BLaER1 treated with 17β-estradiol and CSF1 and Interleukin-3, amounts not matched to agents 10 nM and 100 nM (cell line): ENCODE data around the gene MZB1.

Source experiments
- H3K27ac ChIP-seq, 11 experiments: shearing (Covaris generic); formaldehyde crosslinking; 2 replicates each; pipeline ENCODE4 v1.8.1; 2022
- H3K27me3 ChIP-seq, 11 experiments: shearing (Covaris generic); formaldehyde crosslinking; 2 replicates each; pipeline ENCODE4 v1.8.1; 2022
- H3K36me3 ChIP-seq, 11 experiments: shearing (Covaris generic); formaldehyde crosslinking; 2 replicates each; pipeline ENCODE4 v1.8.1; 2022
- H3K4me1 ChIP-seq, 10 experiments: shearing (Covaris generic); formaldehyde crosslinking; 2 replicates each; pipeline ENCODE4 v1.8.1; 2022
- H3K4me2 ChIP-seq, 11 experiments: shearing (Covaris generic); formaldehyde crosslinking; 2 replicates each; pipeline ENCODE4 v1.8.1; 2022
- H3K4me3 ChIP-seq, 10 experiments: shearing (Covaris generic); formaldehyde crosslinking; 2 replicates each; pipeline ENCODE4 v1.8.1; 2022
- H3K9ac ChIP-seq, 11 experiments: shearing (Covaris generic); formaldehyde crosslinking; 2 replicates each; pipeline ENCODE4 v1.8.1; 2022
- H3K9me3 ChIP-seq, 11 experiments: shearing (Covaris generic); formaldehyde crosslinking; replicated peaks in 1 of 11; 2 replicates each; pipeline ENCODE4 v1.8.1; 2022
- H4K20me1 ChIP-seq, 11 experiments: shearing (Covaris generic); formaldehyde crosslinking; 2 replicates each; pipeline ENCODE4 v1.8.1; 2022
- Cebpa-rat ChIP-seq, 11 experiments: shearing (Covaris generic); IDR thresholded peaks; 2 replicates each; pipeline ENCODE4 v1.8.1; 2022

Gene MZB1

GRCh38 chr5:139389701-139390638 lies at the start of gene MZB1:
Gene MZB1, minus strand, starts transcription at chr5:139389913. Its CDS starts 57 bp downstream, at chr5:139389856.
- peaks cover 0 to 8% (median 8%) of the 10 kb centered on the region in 11 experiments; a peak in 18 of 22 replicates for H4K20me1 ChIP-seq
- H3K4me1 ChIP-seq: peaks cover 59 to 87% (median 76%) of the 10 kb centered on the region in 10 experiments
- H3K9me3 ChIP-seq: no peaks in the 10 kb centered on the region
- H3K4me2 ChIP-seq: peak within 1 kb of the TSS; percentile 90 to 99 (median 97)
- peak within 1 kb of the TSS; percentile 65 to 98 (median 95); a peak in 21 of 22 replicates for H3K9ac ChIP-seq
- H3K36me3 ChIP-seq: peaks cover 0 to 16% (median 5%) of the 10 kb centered on the region in 11 experiments; a peak in 10 of 22 replicates
- no peak for TF ChIP-seq Cebpa-rat (IDR thresholded peaks at IDR 0.05)
- H3K4me3 ChIP-seq: peak within 1 kb of the TSS; percentile 30 to 86 (median 76)
- H3K27me3 ChIP-seq: no peaks in the 10 kb centered on the region
- H3K27ac ChIP-seq: peak within 1 kb of the TSS; percentile 44 to 100 (median 99); a peak in 21 of 22 replicates

GRCh38 chr5:139439013-139439903 lies 49.5 kb upstream of the MZB1 start, which contains the start of gene DNAJC18:
Gene DNAJC18, minus strand, starts transcription at chr5:139439525. Its CDS starts 80 bp downstream, at chr5:139439445.
- H3K4me3 ChIP-seq: peak within 1 kb of the TSS; percentile 71 to 90 (median 80)
- peak within 1 kb of the TSS; percentile 83 to 96 (median 91) for H3K27ac ChIP-seq
- H3K36me3 ChIP-seq: peaks cover 6 to 27% (median 13%) of the 10 kb centered on the region in 11 experiments; a peak in 9 of 22 replicates
- no peaks in the 10 kb centered on the region for H4K20me1 ChIP-seq
- peak within 1 kb of the TSS; percentile 73 to 94 (median 80) for H3K4me2 ChIP-seq
- peaks cover 28 to 44% (median 35%) of the 10 kb centered on the region in 10 experiments for H3K4me1 ChIP-seq
- no peaks in the 10 kb centered on the region for H3K9me3 ChIP-seq
- H3K9ac ChIP-seq: peak within 1 kb of the TSS; percentile 82 to 94 (median 90)
- H3K27me3 ChIP-seq: no peaks in the 10 kb centered on the region
- no peak for TF ChIP-seq Cebpa-rat (IDR thresholded peaks at IDR 0.05)

- H3K9ac ChIP-seq: peak overlapping the region; percentile 24 to 94 (median 90); a peak in 14 of 22 replicates
- H3K4me1 ChIP-seq: peaks cover 22 to 38% (median 29%) of the 10 kb centered on the region in 10 experiments
- no peaks in the 10 kb centered on the region for H3K27me3 ChIP-seq
- TF ChIP-seq Cebpa-rat (IDR thresholded peaks at IDR 0.05): no peak
- H3K4me2 ChIP-seq: peak overlapping the region; percentile 73 to 94 (median 80)
- H3K27ac ChIP-seq: 0 out of 22 replicates have a peak overlapping the region, but pooled peaks of 2 of the 11 experiments have one; percentile 87 to 94
- H4K20me1 ChIP-seq: no peaks in the 10 kb centered on the region
- H3K36me3 ChIP-seq: peaks cover 6 to 31% (median 18%) of the 10 kb centered on the region in 11 experiments; a peak in 12 of 22 replicates
- H3K9me3 ChIP-seq: no peaks in the 10 kb centered on the region
- peak overlapping the region; percentile 71 to 90 (median 80) for H3K4me3 ChIP-seq
These were observed 48.9 kb upstream of the MZB1 start for GRCh38 chr5:139438707-139439012.

GRCh38 chr5:139435676-139436075 lies 46.0 kb upstream of the MZB1 start:
- no peak for TF ChIP-seq Cebpa-rat (IDR thresholded peaks at IDR 0.05)

GRCh38 chr5:139431706-139432105 lies 42.0 kb upstream of the MZB1 start:
- H3K36me3 ChIP-seq: peaks cover 13 to 55% (median 35%) of the 10 kb centered on the region in 11 experiments; a peak in 20 of 22 replicates
- no peak overlapping the region for H3K4me3 ChIP-seq
- H3K27me3 ChIP-seq: no peaks in the 10 kb centered on the region
- no peaks in the 10 kb centered on the region for H4K20me1 ChIP-seq
- no peak overlapping the region for H3K9ac ChIP-seq
- H3K27ac ChIP-seq: no peak overlapping the region
- H3K9me3 ChIP-seq: no peaks in the 10 kb centered on the region
- H3K4me2 ChIP-seq: no peak overlapping the region
- TF ChIP-seq Cebpa-rat (IDR thresholded peaks at IDR 0.05): no peak
- no peaks in the 10 kb centered on the region for H3K4me1 ChIP-seq

More at GRCh38 chr5:139435676-139436075, 46.0 kb upstream of the MZB1 start:
- H3K36me3 ChIP-seq: peaks cover 6 to 42% (median 21%) of the 10 kb centered on the region in 11 experiments; a peak in 12 of 22 replicates
- H3K4me2 ChIP-seq: no peak overlapping the region
- H3K9ac ChIP-seq: no peak overlapping the region
- no peaks in the 10 kb centered on the region for H3K9me3 ChIP-seq
- H3K4me3 ChIP-seq: no peak overlapping the region
- no peak overlapping the region for H3K27ac ChIP-seq
- no peaks in the 10 kb centered on the region for H4K20me1 ChIP-seq
- peaks cover 12 to 20% (median 14%) of the 10 kb centered on the region in 10 experiments for H3K4me1 ChIP-seq
- no peaks in the 10 kb centered on the region for H3K27me3 ChIP-seq

GRCh38 chr5:139430015-139430414 lies 40.3 kb upstream of the MZB1 start:
- Histone ChIP-seq H3K36me3 (peaks cover 20 to 71% (median 43%) of the 10 kb centered on the region in 11 experiments; a peak in 21 of 22 replicates), H3K27ac (no peak overlapping the region), H3K27me3 (no peaks in the 10 kb centered on the region), H3K9ac (no peak overlapping the region), H4K20me1 (no peaks in the 10 kb centered on the region), H3K4me1 (no peaks in the 10 kb centered on the region), H3K4me3 (no peak overlapping the region), H3K4me2 (no peak overlapping the region), H3K9me3 (no peaks in the 10 kb centered on the region)
- TF ChIP-seq Cebpa-rat (IDR thresholded peaks at IDR 0.05): no peak

- Histone ChIP-seq H3K27ac (no peak overlapping the region), H3K9ac (no peak overlapping the region), H3K36me3 (peaks cover 18 to 68% (median 45%) of the 10 kb centered on the region in 11 experiments), H3K4me1 (peaks cover 0 to 22% (median 11%) of the 10 kb centered on the region in 10 experiments; a peak in 11 of 20 replicates), H3K27me3 (no peaks in the 10 kb centered on the region), H3K4me2 (no peak overlapping the region), H3K4me3 (no peak overlapping the region), H4K20me1 (no peaks in the 10 kb centered on the region), H3K9me3 (no peaks in the 10 kb centered on the region)
- TF ChIP-seq Cebpa-rat (IDR thresholded peaks at IDR 0.05): no peak
These were observed 36.6 kb upstream of the MZB1 start for GRCh38 chr5:139426203-139426885.

- no peak overlapping the region for H3K4me3 ChIP-seq
- no peak overlapping the region for H3K27ac ChIP-seq
- no peak overlapping the region for H3K4me2 ChIP-seq
- no peaks in the 10 kb centered on the region for H4K20me1 ChIP-seq
- no peaks in the 10 kb centered on the region for H3K9me3 ChIP-seq
- H3K36me3 ChIP-seq: peaks cover 21 to 68% (median 46%) of the 10 kb centered on the region in 11 experiments
- H3K4me1 ChIP-seq: peaks cover 0 to 24% (median 11%) of the 10 kb centered on the region in 10 experiments; a peak in 13 of 20 replicates
- H3K27me3 ChIP-seq: no peaks in the 10 kb centered on the region
- H3K9ac ChIP-seq: no peak overlapping the region
- TF ChIP-seq Cebpa-rat (IDR thresholded peaks at IDR 0.05): no peak
These were observed 35.8 kb upstream of the MZB1 start for GRCh38 chr5:139425497-139425896.
